OCI-LY3 (cell line): ENCODE data around the gene OCIAD1.
A peak's percentile ranks its signal among the peaks of the same experiment; 100 is the strongest.
"Not testable (repeated sequence)": the region's sequence is repeated elsewhere in the genome, so short reads cannot be mapped to it uniquely, and the experiment has no call there.

Experiments
- H2AFZ ChIP-seq: fragments of 200-600, 300-600 bp; shearing (Covaris generic); 2 replicates; pipeline ENCODE4 v1.6.0; 2014; ENCODE audit warnings: antibody characterized with exemption, low read depth, low read length
- H3K27ac ChIP-seq: fragments of 200-600, 300-600 bp; sonication (generic); 2 replicates; pipeline ENCODE4 v1.5.1; 2014; ENCODE audit warnings: mild to moderate bottlenecking, low read length, moderate library complexity, mixed read lengths
- H3K27me3 ChIP-seq: fragments of 200-600, 300-600 bp; sonication (generic); 2 replicates; pipeline ENCODE4 v1.6.1; 2014; ENCODE audit warnings: low read depth, low read length, mixed read lengths
- H3K36me3 ChIP-seq: fragments of 200-600, 300-600 bp; sonication (generic); replicated peaks from 2 replicates; pipeline ENCODE3; 2014; ENCODE audit warnings: low read depth, low read length, mixed read lengths
- H3K4me1 ChIP-seq: fragments of 300-600, 200-600 bp; sonication (generic); 2 replicates; pipeline ENCODE4 v1.6.1; 2014; ENCODE audit warnings: low read length, mixed read lengths
- H3K4me2 ChIP-seq: fragments of 200-600, 300-600 bp; sonication (generic); 2 replicates; pipeline ENCODE4 v1.6.1; 2014; ENCODE audit warnings: low read length, mixed read lengths
- H3K4me3 ChIP-seq: fragments of 300-600, 200-600 bp; sonication (generic); 2 replicates; pipeline ENCODE4 v1.5.1; 2014; ENCODE audit warnings: antibody characterized with exemption, mild to moderate bottlenecking, low read length, moderate library complexity
- H3K79me2 ChIP-seq: fragments of 300-600, 200-600 bp; shearing (Covaris generic); 2 replicates; pipeline ENCODE4 v1.6.1; 2014; ENCODE audit warnings: mild to moderate bottlenecking, low read length, mixed read lengths
- H3K9ac ChIP-seq: fragments of 300-600, 200-600 bp; shearing (Covaris generic); 2 replicates; pipeline ENCODE4 v1.6.0; 2014; ENCODE audit warnings: mild to moderate bottlenecking, low read length, moderate library complexity
- H3K9me3 ChIP-seq: fragments of 200-600, 300-600 bp; shearing (Covaris generic); 2 replicates; pipeline ENCODE4 v1.6.1; 2014; ENCODE audit warnings: low read length, mixed read lengths; ENCODE audit not compliant: insufficient read depth
- H4K20me1 ChIP-seq: fragments of 200-600, 300-600 bp; sonication (generic); 2 replicates; pipeline ENCODE4 v1.6.1; 2016; ENCODE audit warnings: low read length, mixed read lengths; ENCODE audit not compliant: insufficient read depth
- CTCF ChIP-seq: fragments of 200-600, 300-600 bp; sonication (generic); IDR thresholded peaks from 2 replicates; pipeline ENCODE4 v1.5.1; 2014; ENCODE audit warnings: antibody characterized with exemption, low read length, low read depth
- EZH2phosphoT487 ChIP-seq: fragments of 200-600 bp; shearing (Covaris generic); IDR thresholded peaks from 2 replicates; pipeline ENCODE4 v1.6.1; 2018; ENCODE audit warnings: antibody characterized with exemption, mixed run types, low read depth

The OCIAD1 gene

GRCh38 chr4:48799157-48799556 is 31.7 kb upstream of the OCIAD1 start:
- H3K27me3 ChIP-seq = no peaks in the 10 kb centered on the region
- H2AFZ ChIP-seq = no peak overlapping the region
- no peak overlapping the region for H3K4me2 ChIP-seq
- peaks cover 22% of the 10 kb centered on the region for H3K4me1 ChIP-seq
- no peak overlapping the region for H3K4me3 ChIP-seq
- no peak for TF ChIP-seq CTCF
- no peak for TF ChIP-seq EZH2phosphoT487
- no peak overlapping the region for H3K9ac ChIP-seq
- no peaks in the 10 kb centered on the region for H3K36me3 ChIP-seq
- no peaks in the 10 kb centered on the region for H3K79me2 ChIP-seq
- H3K27ac ChIP-seq = no peak overlapping the region
- H4K20me1 ChIP-seq = no peaks in the 10 kb centered on the region
- H3K9me3 ChIP-seq = no peaks in the 10 kb centered on the region

GRCh38 chr4:48800155-48800554 is 30.7 kb upstream of the OCIAD1 start:
- not testable (repeated sequence) for H4K20me1 ChIP-seq, H3K27ac ChIP-seq, H3K9ac ChIP-seq, H3K79me2 ChIP-seq, H3K4me2 ChIP-seq, H3K27me3 ChIP-seq, H3K36me3 ChIP-seq, H3K9me3 ChIP-seq, H2AFZ ChIP-seq, H3K4me3 ChIP-seq
- H3K4me1 ChIP-seq = peaks cover 17% of the 10 kb centered on the region

- Histone ChIP-seq H2AFZ (no peak overlapping the region), H3K4me3 (no peak overlapping the region), H3K4me1 (peaks cover 12% of the 10 kb centered on the region), H3K27me3 (no peaks in the 10 kb centered on the region), H3K4me2 (no peak overlapping the region), H3K36me3 (no peaks in the 10 kb centered on the region), H3K79me2 (no peaks in the 10 kb centered on the region), H3K9me3 (no peaks in the 10 kb centered on the region), H3K9ac (no peak overlapping the region), H4K20me1 (no peaks in the 10 kb centered on the region), H3K27ac (no peak overlapping the region)
- TF ChIP-seq EZH2phosphoT487 (no peak), CTCF (no peak)
Measured at GRCh38 chr4:48801016-48801715, 29.7 kb upstream of the OCIAD1 start.

GRCh38 chr4:48804584-48805301 is 26.1 kb upstream of the OCIAD1 start:
- H3K4me2 ChIP-seq = no peak overlapping the region
- peaks cover 6% of the 10 kb centered on the region for H3K4me1 ChIP-seq
- no peaks in the 10 kb centered on the region for H3K9me3 ChIP-seq
- no peaks in the 10 kb centered on the region for H3K36me3 ChIP-seq
- no peak overlapping the region for H3K4me3 ChIP-seq
- H3K9ac ChIP-seq = no peak overlapping the region
- H3K27ac ChIP-seq = no peak overlapping the region
- H4K20me1 ChIP-seq = no peaks in the 10 kb centered on the region
- H3K27me3 ChIP-seq = no peaks in the 10 kb centered on the region
- TF ChIP-seq CTCF = no peak
- TF ChIP-seq EZH2phosphoT487 = no peak
- H3K79me2 ChIP-seq = no peaks in the 10 kb centered on the region
- H2AFZ ChIP-seq = peak overlapping the region; percentile 65; the same call in 1 of the 2 replicates
